ENCODE results near the gene MESD. TPM values are rescaled to one million over a fixed set of nuclear protein-coding genes. Genes with fewer than 3 reads are reported as not detected.

MESD gene
- total RNA-seq, 2 experiments from 2014 or later, result 27.0 to 27.4 TPM

DNA sequence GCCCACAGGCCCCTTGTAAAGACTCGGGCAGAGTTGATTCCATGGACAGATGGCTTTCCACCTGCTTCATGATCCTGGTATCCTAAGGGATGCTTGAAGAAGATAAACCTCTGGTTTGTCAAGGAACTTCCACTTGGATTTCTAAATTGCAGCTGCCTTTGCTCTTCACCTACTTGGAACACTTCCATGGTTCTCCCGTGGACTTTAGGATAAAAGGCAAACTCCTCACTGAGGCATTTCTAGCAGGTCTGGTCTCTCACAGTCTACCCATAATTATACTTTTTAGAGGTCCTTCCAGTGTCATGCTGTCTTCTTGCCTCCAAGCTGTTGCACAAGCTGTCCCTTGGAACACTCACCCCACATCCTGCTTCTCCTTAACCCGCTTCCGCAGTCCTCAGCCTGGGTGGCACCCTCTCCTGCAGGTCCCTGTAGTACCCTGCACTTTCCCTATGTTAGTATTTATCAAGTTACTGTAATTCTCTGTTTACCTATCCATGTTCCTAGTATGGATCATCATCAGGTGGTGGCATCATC is 23.8 kb upstream of the MESD start:
- H3K9me3 Mint-ChIP-seq (ENCODE audit: insufficient read depth), result no peaks in the 10 kb centered on the region
- H3K27me3 Mint-ChIP-seq (ENCODE audit: low read depth), result no peaks in the 10 kb centered on the region
- no peak overlapping the region for H3K27ac Mint-ChIP-seq
- ChIA-PET CTCF (no interaction called here), POLR2A (no interaction called here)
- no peak overlapping the region for H3K4me3 Mint-ChIP-seq
- H3K4me1 Mint-ChIP-seq (ENCODE audit: low read depth), result peaks cover 6% of the 10 kb centered on the region
- ATAC-seq (no peak), DNase-seq (no peak)
- H3K36me3 Mint-ChIP-seq (ENCODE audit: low read depth), result peaks cover 6% of the 10 kb centered on the region

- CTCF ChIA-PET, result no interaction called here
- POLR2A ChIA-PET, result no interaction called here
- H3K27me3 Mint-ChIP-seq (ENCODE audit: low read depth), result no peaks in the 10 kb centered on the region
- DNase-seq (no peak), ATAC-seq (no peak)
- no peaks in the 10 kb centered on the region for H3K9me3 Mint-ChIP-seq (ENCODE audit: insufficient read depth)
- no peak overlapping the region for H3K4me3 Mint-ChIP-seq
- peaks cover 9% of the 10 kb centered on the region for H3K4me1 Mint-ChIP-seq (ENCODE audit: low read depth)
- peaks cover 6% of the 10 kb centered on the region for H3K36me3 Mint-ChIP-seq (ENCODE audit: low read depth)
- H3K27ac Mint-ChIP-seq, result no peak overlapping the region
Observed at GRCh38 chr15:81012588-81012987, 23.0 kb upstream of the MESD start.

GRCh38 chr15:81011593-81011992 is 22.0 kb upstream of the MESD start:
- no peaks in the 10 kb centered on the region for H3K9me3 Mint-ChIP-seq (ENCODE audit: insufficient read depth)

DNA sequence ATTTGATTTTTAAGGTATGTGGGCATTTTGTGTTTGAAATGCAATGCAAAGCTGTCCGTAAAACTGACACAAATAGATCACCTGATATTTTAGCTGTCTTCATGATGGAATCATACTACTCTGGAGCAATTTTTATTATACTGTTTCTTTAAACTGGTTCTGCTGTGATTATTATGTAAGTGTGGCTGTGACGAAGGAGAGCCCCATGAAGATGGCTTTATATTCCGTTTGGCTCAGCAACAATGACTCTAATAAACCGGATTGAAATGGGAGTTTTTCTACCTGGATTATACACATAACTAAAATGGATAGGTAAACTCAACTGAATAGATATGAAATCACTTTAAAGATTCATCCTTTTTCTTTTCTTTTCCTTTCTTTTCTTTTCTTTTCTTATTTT is 20.5 kb upstream of the MESD start:
- ChIA-PET CTCF (interaction anchor here (3.4 kb wide), 1 partner anchor 256 kb away, joined by 17 read pairs; no protein-coding TSS in a partner anchor), POLR2A (interaction anchor here (1.5 kb wide), 1 partner anchor 8 kb away, joined by 3 read pairs; no protein-coding TSS in a partner anchor)
- Mint-ChIP-seq H3K4me3 (no peak overlapping the region), H3K36me3 (ENCODE audit: low read depth) (peaks cover 18% of the 10 kb centered on the region), H3K9me3 (ENCODE audit: insufficient read depth) (no peaks in the 10 kb centered on the region), H3K4me1 (ENCODE audit: low read depth) (peaks cover 21% of the 10 kb centered on the region), H3K27ac (no peak overlapping the region), H3K27me3 (ENCODE audit: low read depth) (no peaks in the 10 kb centered on the region)
- ATAC-seq (no peak), DNase-seq (no peak)

More at GRCh38 chr15:81011593-81011992, 22.0 kb upstream of the MESD start:
- POLR2A ChIA-PET, result interaction anchor here (1.5 kb wide), 1 partner anchor 9 kb away, joined by 3 read pairs; no protein-coding TSS in a partner anchor
- Mint-ChIP-seq H3K27me3 (ENCODE audit: low read depth) (no peaks in the 10 kb centered on the region), H3K4me1 (ENCODE audit: low read depth) (peaks cover 13% of the 10 kb centered on the region), H3K36me3 (ENCODE audit: low read depth) (peaks cover 8% of the 10 kb centered on the region), H3K27ac (no peak overlapping the region), H3K4me3 (no peak overlapping the region)
- DNase-seq (no peak), ATAC-seq (no peak)
- CTCF ChIA-PET, result no interaction called here

DNA sequence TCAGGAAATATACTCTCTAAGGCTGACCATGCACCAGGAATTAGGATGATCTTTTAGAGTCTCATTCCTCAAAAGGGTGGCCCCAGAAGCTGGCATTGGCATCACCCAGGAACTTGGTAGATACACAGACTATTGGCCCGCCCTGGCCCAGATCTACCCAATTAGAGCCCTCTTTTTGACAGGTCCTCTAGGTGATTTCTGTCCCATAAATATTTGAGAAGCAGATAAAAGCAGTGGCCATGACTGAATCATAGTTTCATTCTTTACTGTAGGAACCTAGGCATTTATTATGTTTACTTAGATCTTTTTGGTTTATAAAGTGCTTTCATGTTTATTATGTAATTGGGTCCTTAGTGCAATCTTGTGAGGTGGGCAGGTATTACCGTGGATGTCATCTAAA is 18.7 kb upstream of the MESD start:
- POLR2A ChIA-PET, result interaction anchor here (0.6 kb wide), 1 partner anchor 33 kb away, joined by 4 read pairs; no protein-coding TSS in a partner anchor
- H3K4me3 Mint-ChIP-seq, result no peak overlapping the region
- H3K4me1 Mint-ChIP-seq (ENCODE audit: low read depth), result peaks cover 38% of the 10 kb centered on the region
- no peaks in the 10 kb centered on the region for H3K9me3 Mint-ChIP-seq (ENCODE audit: insufficient read depth)
- ATAC-seq (no peak), DNase-seq (no peak)
- CTCF ChIA-PET, result interaction anchor here (0.6 to 3.4 kb wide), 4 partner anchors 100 to 402 kb away, joined by 3 to 17 read pairs (median 4); no protein-coding TSS in a partner anchor
- no peaks in the 10 kb centered on the region for H3K27me3 Mint-ChIP-seq (ENCODE audit: low read depth)
- H3K27ac Mint-ChIP-seq, result no peak overlapping the region
- H3K36me3 Mint-ChIP-seq (ENCODE audit: low read depth), result peaks cover 34% of the 10 kb centered on the region

DNA sequence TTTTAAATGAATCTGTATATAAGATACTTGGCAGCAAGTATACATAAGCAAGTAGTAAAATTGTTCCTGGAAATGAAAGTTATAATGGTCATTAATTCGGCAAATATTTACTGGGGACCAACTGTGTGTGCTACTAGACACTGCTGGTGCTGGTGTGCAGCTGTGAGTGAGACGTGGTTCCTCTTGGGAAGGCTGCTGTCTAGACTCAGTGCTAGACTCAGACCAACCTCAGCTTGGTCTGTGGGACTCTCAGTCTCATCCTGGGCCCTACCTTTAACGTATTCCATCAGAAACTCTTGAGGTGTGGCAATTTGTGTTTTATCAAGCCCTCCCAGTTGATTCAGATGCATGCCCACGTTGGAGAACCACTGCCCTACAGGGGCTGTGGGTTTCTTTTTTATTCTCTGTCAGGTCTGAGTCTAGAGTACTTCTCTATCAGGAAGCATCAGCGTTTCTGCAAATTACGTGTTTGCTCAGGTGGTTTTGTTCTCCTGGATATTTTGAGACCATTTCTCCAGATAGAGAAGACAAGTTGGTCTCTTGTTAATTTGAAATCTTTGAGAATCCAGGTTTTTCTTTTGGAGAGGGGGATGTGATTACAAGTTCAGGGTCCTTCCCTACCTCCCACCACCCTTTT is 17.9 kb upstream of the MESD start:
- H3K9me3 Mint-ChIP-seq (ENCODE audit: insufficient read depth), result no peaks in the 10 kb centered on the region
- peaks cover 38% of the 10 kb centered on the region for H3K36me3 Mint-ChIP-seq (ENCODE audit: low read depth)
- ChIA-PET CTCF (interaction anchor here (0.6 to 3.4 kb wide), 3 partner anchors 259 to 403 kb away, joined by 3 to 17 read pairs (median 4); no protein-coding TSS in a partner anchor), POLR2A (no interaction called here)
- H3K27me3 Mint-ChIP-seq (ENCODE audit: low read depth), result no peaks in the 10 kb centered on the region
- no peak overlapping the region for H3K27ac Mint-ChIP-seq
- DNase-seq (no peak), ATAC-seq (no peak)
- H3K4me3 Mint-ChIP-seq, result no peak overlapping the region
- H3K4me1 Mint-ChIP-seq (ENCODE audit: low read depth), result peaks cover 41% of the 10 kb centered on the region

DNA sequence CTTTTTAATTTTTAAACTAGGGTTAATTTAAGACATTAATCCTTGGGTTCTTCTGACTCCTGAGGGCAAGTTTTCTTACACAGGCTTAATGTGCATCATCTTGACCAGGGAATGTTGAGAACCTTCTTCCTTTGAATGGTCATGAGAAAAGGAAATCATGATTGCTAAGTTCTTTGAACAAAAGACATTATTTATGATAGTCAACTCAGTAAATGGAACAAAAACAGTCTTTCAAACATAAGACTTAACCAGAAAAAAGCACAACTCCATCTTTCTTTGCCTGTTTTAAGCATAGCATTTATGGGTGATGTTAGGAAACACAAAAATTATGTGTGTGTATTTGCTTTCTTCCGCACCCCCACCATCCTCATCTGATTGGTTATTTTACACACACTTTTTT is 16.5 kb upstream of the MESD start:
- Mint-ChIP-seq H3K27me3 (ENCODE audit: low read depth) (no peaks in the 10 kb centered on the region), H3K4me1 (ENCODE audit: low read depth) (peaks cover 41% of the 10 kb centered on the region), H3K4me3 (no peak overlapping the region), H3K9me3 (ENCODE audit: insufficient read depth) (no peaks in the 10 kb centered on the region), H3K27ac (no peak overlapping the region), H3K36me3 (ENCODE audit: low read depth) (peaks cover 38% of the 10 kb centered on the region)
- no peak for ATAC-seq
- CTCF ChIA-PET, result interaction anchor here (1.0 kb wide), 1 partner anchor 260 kb away, joined by 4 read pairs; no protein-coding TSS in a partner anchor
- POLR2A ChIA-PET, result no interaction called here
- no peak for DNase-seq

- ATAC-seq (no peak), DNase-seq (no peak)
- ChIA-PET POLR2A (interaction anchor here (0.6 to 4.3 kb wide), 3 partner anchors 13 to 41 kb away, joined by 3 to 49 read pairs (median 3); partner anchors contain the start of gene MESD), CTCF (no interaction called here)
- Mint-ChIP-seq H3K36me3 (ENCODE audit: low read depth) (peaks cover 35% of the 10 kb centered on the region), H3K9me3 (ENCODE audit: insufficient read depth) (no peaks in the 10 kb centered on the region), H3K4me3 (peak overlapping the region; percentile 73), H3K27ac (no peak overlapping the region), H3K27me3 (ENCODE audit: low read depth) (no peaks in the 10 kb centered on the region), H3K4me1 (ENCODE audit: low read depth) (peaks cover 52% of the 10 kb centered on the region)
Observed at GRCh38 chr15:81003097-81003350, 13.4 kb upstream of the MESD start.

DNA sequence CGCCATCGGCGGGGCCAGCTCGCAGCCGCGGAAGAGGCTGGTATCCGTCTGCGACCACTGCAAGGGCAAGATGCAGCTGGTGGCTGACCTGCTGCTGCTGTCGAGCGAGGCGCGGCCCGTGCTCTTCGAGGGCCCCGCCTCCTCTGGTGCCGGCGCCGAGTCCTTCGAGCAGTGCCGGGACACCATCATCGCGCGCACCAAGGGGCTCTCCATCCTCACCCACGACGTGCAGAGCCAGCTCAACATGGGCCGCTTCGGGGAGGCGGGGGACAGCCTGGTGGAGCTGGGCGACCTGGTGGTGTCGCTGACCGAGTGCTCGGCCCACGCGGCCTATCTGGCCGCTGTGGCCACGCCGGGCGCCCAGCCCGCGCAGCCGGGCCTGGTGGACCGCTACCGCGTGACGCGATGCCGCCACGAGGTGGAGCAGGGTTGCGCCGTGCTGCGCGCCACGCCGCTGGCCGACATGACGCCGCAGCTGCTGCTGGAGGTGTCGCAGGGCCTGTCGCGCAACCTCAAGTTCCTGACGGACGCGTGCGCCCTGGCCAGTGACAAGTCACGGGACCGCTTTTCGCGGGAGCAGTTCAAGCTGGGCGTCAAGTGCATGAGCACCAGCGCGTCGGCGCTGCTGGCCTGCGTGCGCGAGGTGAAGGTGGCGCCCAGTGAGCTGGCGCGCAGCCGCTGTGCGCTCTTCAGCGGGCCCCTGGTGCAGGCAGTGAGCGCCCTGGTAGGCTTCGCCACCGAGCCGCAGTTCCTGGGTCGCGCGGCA is 12.9 kb upstream of the MESD start:
- no peaks in the 10 kb centered on the region for H3K27me3 Mint-ChIP-seq (ENCODE audit: low read depth)
- DNase-seq, result no peak
- H3K9me3 Mint-ChIP-seq (ENCODE audit: insufficient read depth), result no peaks in the 10 kb centered on the region
- H3K27ac Mint-ChIP-seq, result peak overlapping the region; percentile 55
- H3K4me3 Mint-ChIP-seq, result peak overlapping the region; percentile 73
- ChIA-PET POLR2A (interaction anchor here (0.6 to 4.3 kb wide), 5 partner anchors 8 to 1043 kb away, joined by 3 to 49 read pairs (median 3); partner anchors contain the start of genes MESD and MEX3B), CTCF (interaction anchor here (1.5 to 3.3 kb wide), 2 partner anchors 11 to 264 kb away, joined by 3 to 21 read pairs; no protein-coding TSS in a partner anchor)
- no peak for ATAC-seq
- peaks cover 51% of the 10 kb centered on the region for H3K4me1 Mint-ChIP-seq (ENCODE audit: low read depth)
- peaks cover 35% of the 10 kb centered on the region for H3K36me3 Mint-ChIP-seq (ENCODE audit: low read depth)

- H3K9me3 Mint-ChIP-seq (ENCODE audit: insufficient read depth), result no peaks in the 10 kb centered on the region
- peaks cover 35% of the 10 kb centered on the region for H3K36me3 Mint-ChIP-seq (ENCODE audit: low read depth)
- H3K27me3 Mint-ChIP-seq (ENCODE audit: low read depth), result no peaks in the 10 kb centered on the region
- ChIA-PET CTCF (interaction anchor here (1.5 to 3.3 kb wide), 2 partner anchors 10 to 264 kb away, joined by 3 to 21 read pairs; no protein-coding TSS in a partner anchor), POLR2A (interaction anchor here (0.9 to 4.3 kb wide), 5 partner anchors 9 to 1044 kb away, joined by 3 to 49 read pairs (median 3); partner anchors contain the start of genes MESD and MEX3B)
- peak overlapping the region; percentile 75 for H3K27ac Mint-ChIP-seq
- no peak for ATAC-seq
- peaks cover 54% of the 10 kb centered on the region for H3K4me1 Mint-ChIP-seq (ENCODE audit: low read depth)
- DNase-seq, result no peak
- peak overlapping the region; percentile 90 for H3K4me3 Mint-ChIP-seq
Observed at GRCh38 chr15:81002009-81002330, 12.4 kb upstream of the MESD start.

DNA sequence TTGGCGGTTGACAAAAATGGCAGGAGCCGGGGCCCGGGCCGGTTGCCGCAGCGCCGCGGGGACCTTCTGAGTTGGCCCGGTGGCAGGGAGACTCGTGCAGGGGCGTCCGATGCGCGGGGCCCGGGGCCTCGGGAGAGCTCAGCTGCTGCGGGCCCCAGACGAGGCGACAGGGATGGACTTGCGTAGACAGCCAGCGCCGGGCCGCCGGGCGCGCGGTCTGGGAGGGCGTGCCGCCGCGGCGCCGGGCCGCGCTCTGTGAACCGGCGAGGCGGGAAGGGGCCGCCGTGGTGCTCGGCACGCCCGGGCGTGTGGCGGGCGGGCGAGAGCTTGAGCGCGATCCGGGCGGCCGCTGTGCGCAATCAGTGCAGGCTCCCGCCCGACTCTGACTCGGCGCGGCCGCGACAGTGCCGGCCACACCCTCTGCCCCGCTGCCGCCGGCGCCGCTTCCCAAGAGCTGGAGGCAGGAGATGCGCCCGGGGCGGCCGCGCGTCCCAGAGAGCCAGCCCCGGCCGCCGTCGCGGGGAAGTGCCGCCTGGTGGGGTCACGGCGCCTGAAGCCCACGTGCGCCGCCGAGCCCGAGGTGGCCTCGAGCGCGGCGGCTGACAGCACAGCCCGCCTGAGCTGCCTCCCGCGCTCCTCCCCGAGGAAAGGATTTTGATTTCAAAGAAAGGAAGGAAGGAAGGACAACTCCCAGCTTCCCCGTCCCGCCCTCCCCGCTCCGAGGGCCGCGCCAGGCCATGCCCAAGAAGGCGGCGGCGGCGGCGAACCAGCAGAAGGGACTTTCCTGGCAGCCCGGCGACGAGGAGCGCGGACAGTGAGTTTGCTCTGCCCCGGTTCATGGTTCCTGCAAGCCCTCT is 11.8 kb upstream of the MESD start:
- CTCF ChIA-PET, result interaction anchor here (1.4 to 3.3 kb wide), 3 partner anchors 10 to 265 kb away, joined by 3 to 21 read pairs (median 4); no protein-coding TSS in a partner anchor
- peak; percentile 34 for ATAC-seq

More for the DNA sequence above, 11.8 kb upstream of the MESD start:
- Mint-ChIP-seq H3K9me3 (ENCODE audit: insufficient read depth) (no peaks in the 10 kb centered on the region), H3K4me1 (ENCODE audit: low read depth) (peaks cover 53% of the 10 kb centered on the region), H3K27me3 (ENCODE audit: low read depth) (no peaks in the 10 kb centered on the region), H3K4me3 (peak overlapping the region; percentile 90), H3K27ac (peak overlapping the region; percentile 96), H3K36me3 (ENCODE audit: low read depth) (peaks cover 34% of the 10 kb centered on the region)
- POLR2A ChIA-PET, result interaction anchor here (0.9 to 4.3 kb wide), 8 partner anchors 10 to 1044 kb away, joined by 3 to 49 read pairs (median 3); partner anchors contain the start of genes MESD and MEX3B
- peak; percentile 64 for DNase-seq
